Tibial artery (tissue), 4 donors: Measurements from ENCODE around the gene ABHD17C.

Source experiments
- DNase-seq, 2 donors: peaks; one replicate each; pipeline ENCODE4 v3.0.0-alpha.2; 2019
- H3K27ac ChIP-seq, 2 donors: fragments of 200-600 bp; sonication (generic) in 1 of 2; 1 replicate in 1 of 2; 2 replicates in 1 of 2; pipeline ENCODE4 v1.5.1; 2018 to 2019; ENCODE audit warnings: mild to moderate bottlenecking in 1 of 2
- H3K27me3 ChIP-seq, 2 donors: fragments of 200-600 bp; sonication (generic) in 1 of 2; one replicate each; pipeline versions ENCODE4 v1.5.1 to v1.6.0; 2016 to 2019
- H3K36me3 ChIP-seq, 3 donors: fragments of 200-600 bp; sonication (generic) in 2 of 3; one replicate each; pipeline ENCODE4 v1.5.1; 2016 to 2019; ENCODE audit warnings: mild to moderate bottlenecking in 2 of 3
- H3K4me1 ChIP-seq, 4 donors: fragments of 200-600 bp; sonication (generic) in 2 of 4; 1 replicate in 3 of 4; 2 replicates in 1 of 4; pipeline ENCODE4 v1.5.1; 2016 to 2019
- H3K4me3 ChIP-seq, 2 donors: fragments of 200-600 bp; sonication (generic) in 1 of 2; 1 replicate in 1 of 2; 2 replicates in 1 of 2; pipeline ENCODE4 v1.5.1; 2018 to 2019; ENCODE audit warnings: mild to moderate bottlenecking in 2 of 2
- H3K9me3 ChIP-seq, 3 donors: fragments of 200-600 bp; sonication (generic) in 1 of 3; one replicate each; pipeline ENCODE4 v1.5.1; 2016 to 2019
- CTCF ChIP-seq, 2 experiments: fragments of 200-600 bp in 1 of 2; fragments of 450-650 bp in 1 of 2; IDR thresholded peaks; one replicate each; pipeline ENCODE4 v1.5.1; 2017 to 2019; ENCODE audit warnings: antibody characterized with exemption in 2 of 2, mild to moderate bottlenecking in 1 of 2, moderate library complexity in 1 of 2
- intact Hi-C: fragments of 100-400 bp; cut with DNase I; formaldehyde crosslinking; loops from one replicate; pipeline ENCODE4 v1.15.0; 2023; ENCODE audit warnings: low total_unique reads

The ABHD17C gene

GRCh38 chr15:80669663-80670273 lies 25.3 kb upstream of the ABHD17C start:
- H3K27ac ChIP-seq, result no peak overlapping the region
- intact Hi-C loops, result no loop called here
- H3K36me3 ChIP-seq, result no peaks in the 10 kb centered on the region
- no peak for DNase-seq
- H3K9me3 ChIP-seq, result no peaks in the 10 kb centered on the region
- H3K27me3 ChIP-seq, result no peaks in the 10 kb centered on the region
- no peak for TF ChIP-seq CTCF (IDR thresholded peaks at IDR 0.05)
- H3K4me1 ChIP-seq, result no peaks in the 10 kb centered on the region
- H3K4me3 ChIP-seq, result no peak overlapping the region

- intact Hi-C loops, result no loop called here
- DNase-seq, result no peak
- H3K4me1 ChIP-seq, result no peaks in the 10 kb centered on the region
- H3K4me3 ChIP-seq, result no peak overlapping the region
- H3K27me3 ChIP-seq, result no peaks in the 10 kb centered on the region
- TF ChIP-seq CTCF (IDR thresholded peaks at IDR 0.05), result no peak
- H3K36me3 ChIP-seq, result no peaks in the 10 kb centered on the region
- no peaks in the 10 kb centered on the region for H3K9me3 ChIP-seq
- no peak overlapping the region for H3K27ac ChIP-seq
Observed at GRCh38 chr15:80673561-80674244, 21.4 kb upstream of the ABHD17C start.

GRCh38 chr15:80674245-80674614 lies 20.9 kb upstream of the ABHD17C start:
- intact Hi-C loops, result no loop called here
- H3K27me3 ChIP-seq, result no peaks in the 10 kb centered on the region
- no peak for DNase-seq
- no peaks in the 10 kb centered on the region for H3K4me1 ChIP-seq
- no peaks in the 10 kb centered on the region for H3K36me3 ChIP-seq
- H3K27ac ChIP-seq, result no peak overlapping the region
- no peak for TF ChIP-seq CTCF (IDR thresholded peaks at IDR 0.05)
- no peaks in the 10 kb centered on the region for H3K9me3 ChIP-seq
- no peak overlapping the region for H3K4me3 ChIP-seq

DNA sequence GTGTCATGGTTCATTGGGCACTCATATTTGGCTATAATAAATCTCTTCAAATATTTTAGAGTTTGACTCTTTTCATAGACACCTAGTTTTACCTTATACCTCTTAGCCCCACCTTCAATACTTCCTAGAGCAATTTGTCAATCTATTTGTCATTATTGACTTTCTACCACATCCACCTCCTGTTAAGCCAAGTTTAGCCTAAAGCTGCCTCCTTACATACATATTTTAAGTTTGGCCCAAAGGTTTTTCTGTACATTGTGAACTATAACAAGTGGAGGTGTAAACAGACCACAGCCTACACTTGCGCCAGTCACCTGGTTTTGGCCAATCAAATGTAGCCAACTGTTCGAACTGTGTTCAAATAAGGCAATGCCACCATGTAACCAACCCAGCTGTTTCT lies 18.1 kb upstream of the ABHD17C start:
- Histone ChIP-seq H3K36me3 (no peaks in the 10 kb centered on the region), H3K4me3 (no peak overlapping the region), H3K4me1 (no peaks in the 10 kb centered on the region), H3K27me3 (peaks cover 0 to 13% of the 10 kb centered on the region in 2 donors), H3K9me3 (no peaks in the 10 kb centered on the region), H3K27ac (no peak overlapping the region)
- TF ChIP-seq CTCF (IDR thresholded peaks at IDR 0.05), result no peak
- no peak for DNase-seq
- intact Hi-C loops, result no loop called here

- no peak for TF ChIP-seq CTCF (IDR thresholded peaks at IDR 0.05)
- Histone ChIP-seq H3K27ac (no peak overlapping the region), H3K9me3 (no peaks in the 10 kb centered on the region), H3K4me1 (no peaks in the 10 kb centered on the region), H3K4me3 (no peak overlapping the region), H3K27me3 (peaks cover 0 to 13% of the 10 kb centered on the region in 2 donors), H3K36me3 (no peaks in the 10 kb centered on the region)
- no peak for DNase-seq
- intact Hi-C loops, result no loop called here
Observed at GRCh38 chr15:80679167-80679803, 15.8 kb upstream of the ABHD17C start.
